Adrenal gland (tissue), 5 donors: ENCODE results near the gene UBQLNL.

ENCODE experiments used
- CTCF ChIP-seq, 6 experiments: fragments of 450-650 bp in 4 of 6; fragments of 200-600 bp in 2 of 6; sonication (generic) in 1 of 6; IDR thresholded peaks; 1 replicate in 5 of 6; 2 replicates in 1 of 6; pipeline versions ENCODE4 v1.5.1 to v1.8.0; 2016 to 2021; ENCODE audit warnings: antibody characterized with exemption in 6 of 6, mild to moderate bottlenecking in 2 of 6, moderate library complexity in 1 of 6
- POLR2A ChIP-seq, 2 donors: fragments of 450-650 bp; IDR thresholded peaks; one replicate each; pipeline ENCODE4 v1.6.1; 2017; ENCODE audit warnings: antibody characterized with exemption in 2 of 2, mild to moderate bottlenecking in 2 of 2, moderate library complexity in 1 of 2
- donor health status: DM: no; HTN: no; CAD: no.

GRCh38 chr11:5505363-5506048 lies 11.0 kb downstream of the UBQLNL start:
- TF ChIP-seq POLR2A (IDR thresholded peaks at IDR 0.05) (no peak), CTCF (IDR thresholded peaks at IDR 0.05) (no peak)
